ENCODE results near the gene KLHL35. TPM values are rescaled to one million over a fixed set of nuclear protein-coding genes. Genes with fewer than 3 reads are reported as not detected.

The KLHL35 gene
- total and polyA plus RNA-seq, 2 of the 4 experiments (the other 2 are of a cell fraction): 1.6 to 3.3 TPM

DNA sequence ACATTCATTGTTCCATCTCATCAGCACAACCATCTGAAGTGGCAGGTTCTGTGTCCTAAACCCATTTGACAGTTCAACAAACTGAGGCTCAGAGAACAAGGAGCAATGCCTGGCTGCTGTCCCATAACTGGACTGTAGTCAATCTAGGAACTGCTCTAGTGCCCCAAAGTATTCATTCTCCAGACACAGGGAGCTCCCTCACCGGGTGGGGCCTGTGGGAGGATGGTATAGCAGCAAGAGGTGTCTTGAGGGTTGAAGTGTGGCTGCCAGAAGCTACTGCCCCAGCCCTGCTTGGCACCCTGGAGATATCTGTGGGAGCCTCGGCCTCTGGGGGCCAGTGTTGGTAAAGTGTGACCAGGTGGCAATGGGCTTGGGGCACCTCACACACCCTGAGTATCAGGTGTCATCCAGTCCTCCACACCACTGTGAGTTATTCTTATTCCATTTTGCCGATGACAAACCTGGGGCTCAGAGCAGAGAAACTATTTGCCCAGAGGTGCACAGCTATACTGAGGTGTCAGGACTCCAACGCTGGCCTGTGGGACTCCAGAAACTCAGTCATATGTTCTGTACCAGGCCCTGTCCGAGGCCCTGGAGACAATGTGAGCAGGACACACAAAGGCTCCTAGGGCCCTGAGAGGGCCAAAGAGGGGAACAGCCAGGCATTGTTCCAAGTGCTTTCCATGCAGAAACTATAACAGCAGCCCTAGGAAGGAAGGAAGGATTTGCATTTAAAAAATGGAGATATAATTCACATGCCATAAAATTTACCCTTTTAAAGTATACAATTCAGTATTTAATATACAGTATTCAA lies 46.0 kb upstream of the KLHL35 start:
- no peak overlapping the region for H2AK9ac ChIP-seq (replicated peaks; ENCODE audit: low read depth, low read length, poor library complexity)
- H4K5ac ChIP-seq (ENCODE audit: low read depth, low read length): no peak overlapping the region

More for the DNA sequence above, 46.0 kb upstream of the KLHL35 start:
- H3K27ac ChIP-seq (ENCODE audit: insufficient read depth, low read length): no peak overlapping the region
- no peak overlapping the region for H2BK15ac ChIP-seq (ENCODE audit: low read depth, low read length)
- dilution Hi-C loops (cut with HindIII; ENCODE audit: low sequenced_read_pairs, unreplicated experiment) (no loop called here), intact Hi-C loops (cut with micrococcal nuclease) (no loop called here), in situ Hi-C loops (cut with MboI; ENCODE audit: low sequenced_read_pairs) (no loop called here)
- H3K9me1 ChIP-seq (ENCODE audit: insufficient read depth, low read length): peaks cover 19% of the 10 kb centered on the region
- CTCF ChIA-PET: interaction anchor here (0.5 kb wide), 1 partner anchor 90 kb away, joined by 3 read pairs; no protein-coding TSS in a partner anchor
- TF ChIP-seq MAZ (IDR thresholded peaks at IDR 0.05; ENCODE audit: borderline replicate concordance, low read depth, low read length) (no peak), BHLHE40 (IDR thresholded peaks at IDR 0.05; ENCODE audit: low read depth, low read length) (no peak), CHD1 (IDR thresholded peaks at IDR 0.05; ENCODE audit: low read depth, low read length) (no peak), CEBPB (IDR thresholded peaks at IDR 0.05; ENCODE audit: low read depth, low read length) (no peak), SMC3 (IDR thresholded peaks at IDR 0.05; ENCODE audit: low read depth, low read length) (no peak), RAD21 (IDR thresholded peaks at IDR 0.05; ENCODE audit: low read length) (no peak)
- TF ChIP-seq, protein P1, sequence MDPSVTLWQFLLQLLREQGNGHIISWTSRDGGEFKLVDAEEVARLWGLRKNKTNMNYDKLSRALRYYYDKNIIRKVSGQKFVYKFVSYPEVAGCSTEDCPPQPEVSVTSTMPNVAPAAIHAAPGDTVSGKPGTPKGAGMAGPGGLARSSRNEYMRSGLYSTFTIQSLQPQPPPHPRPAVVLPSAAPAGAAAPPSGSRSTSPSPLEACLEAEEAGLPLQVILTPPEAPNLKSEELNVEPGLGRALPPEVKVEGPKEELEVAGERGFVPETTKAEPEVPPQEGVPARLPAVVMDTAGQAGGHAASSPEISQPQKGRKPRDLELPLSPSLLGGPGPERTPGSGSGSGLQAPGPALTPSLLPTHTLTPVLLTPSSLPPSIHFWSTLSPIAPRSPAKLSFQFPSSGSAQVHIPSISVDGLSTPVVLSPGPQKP (IDR thresholded peaks at IDR 0.05; ENCODE audit: borderline replicate concordance, low read depth, low read length): no peak
- TF ChIP-seq, protein P2, sequence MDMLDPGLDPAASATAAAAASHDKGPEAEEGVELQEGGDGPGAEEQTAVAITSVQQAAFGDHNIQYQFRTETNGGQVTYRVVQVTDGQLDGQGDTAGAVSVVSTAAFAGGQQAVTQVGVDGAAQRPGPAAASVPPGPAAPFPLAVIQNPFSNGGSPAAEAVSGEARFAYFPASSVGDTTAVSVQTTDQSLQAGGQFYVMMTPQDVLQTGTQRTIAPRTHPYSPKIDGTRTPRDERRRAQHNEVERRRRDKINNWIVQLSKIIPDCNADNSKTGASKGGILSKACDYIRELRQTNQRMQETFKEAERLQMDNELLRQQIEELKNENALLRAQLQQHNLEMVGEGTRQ (IDR thresholded peaks at IDR 0.05; ENCODE audit: low read depth, low read length): no peak
- 45% methylated on average over 3 of the region's 5 CpGs; no CpG with 5 or more reads in 1 of the 2 experiments for WGBS, 2 experiments (ENCODE audit: extremely low coverage in 2 of 2, insufficient read length in 1 of 2)
- no peak overlapping the region for H3K14ac ChIP-seq (replicated peaks; ENCODE audit: low read depth, low read length)
- H2BK120ac ChIP-seq (ENCODE audit: low read depth, low read length): no peak overlapping the region
- H3K56ac ChIP-seq (ENCODE audit: extremely low read depth, insufficient read depth, low read length): no peak overlapping the region
- no peak overlapping the region for H2BK5ac ChIP-seq (ENCODE audit: low read depth, low read length, poor library complexity, severe bottlenecking)
- no peak overlapping the region for H3K4me3 ChIP-seq (ENCODE audit: insufficient read depth, low read depth, low read length)
- H3K79me1 ChIP-seq (ENCODE audit: low read depth in 1 of 2, low read length in 2 of 2): no peaks in the 10 kb centered on the region; a peak in 1 of 4 replicates
- H3K18ac ChIP-seq (ENCODE audit: low read depth, low read length): no peak overlapping the region
- no peak overlapping the region for H2AK5ac ChIP-seq (ENCODE audit: low read depth, low read length)
- H2BK20ac ChIP-seq (ENCODE audit: low read depth, low read length): no peak overlapping the region
- H3K4me1 ChIP-seq (ENCODE audit: control insufficient read depth, insufficient read depth, low read length): peaks cover 20% of the 10 kb centered on the region
- no peak overlapping the region for H3K23ac ChIP-seq (ENCODE audit: low read depth, low read length)
- no peaks in the 10 kb centered on the region for H3K9me3 ChIP-seq (ENCODE audit: control insufficient read depth, insufficient read depth, low read length)
- H4K20me1 ChIP-seq (ENCODE audit: insufficient read depth, low read length): no peaks in the 10 kb centered on the region
- ATAC-seq (ENCODE audit: low read depth) (no peak), DNase-seq (no peak)
- no peak overlapping the region for H2AFZ ChIP-seq (replicated peaks; ENCODE audit: low read length, poor library complexity)
- no peak overlapping the region for H4K8ac ChIP-seq (ENCODE audit: low read depth in 2 of 2, low read length in 2 of 2)
- no peaks in the 10 kb centered on the region for H3K36me3 ChIP-seq (ENCODE audit: control insufficient read depth, insufficient read depth, low read length)
- no peak overlapping the region for H3K9ac ChIP-seq (ENCODE audit: low read depth, low read length)
- BruUV-seq (replicated peaks): no TSS peak
- POLR2A ChIA-PET (ENCODE audit: unreplicated experiment): no interaction called here
- H3K27me3 ChIP-seq (ENCODE audit: control insufficient read depth, insufficient read depth, low read length): no peaks in the 10 kb centered on the region; the same call in 1 of the 2 replicates
- no peak overlapping the region for H3K4ac ChIP-seq (ENCODE audit: low read depth, low read length)
- no peak overlapping the region for H3K4me2 ChIP-seq (ENCODE audit: low read depth, low read length)
- H4K91ac ChIP-seq (ENCODE audit: insufficient read depth, low read depth, low read length): no peak overlapping the region

All from IMR-90 (cell line).